ENCODE data around the gene FCN2. TPM values are rescaled to one million over a fixed set of nuclear protein-coding genes. Genes with fewer than 3 reads are reported as not detected.

FCN2 gene
- polyA plus RNA-seq, 1 of the 3 experiments (the other 2 are of a cell fraction): not detected

- TF ChIP-seq EZH2phosphoT487 (IDR thresholded peaks at IDR 0.05; ENCODE audit: borderline replicate concordance, low read depth): no peak
- no peak for TF ChIP-seq JUND (IDR thresholded peaks at IDR 0.05)
Observed at GRCh38 chr9:134882204-134882785, 1.7 kb downstream of the FCN2 start (continued).

- TF ChIP-seq TEAD4 (IDR thresholded peaks at IDR 0.05; ENCODE audit: borderline replicate concordance, insufficient read depth) (no peak), ELF1 (IDR thresholded peaks at IDR 0.05) (no peak), EP300 (IDR thresholded peaks at IDR 0.05; ENCODE audit: borderline replicate concordance in 1 of 2, low read depth in 1 of 2, low read length in 1 of 2) (no peak), MXI1 (IDR thresholded peaks at IDR 0.05; ENCODE audit: low read depth, low read length) (no peak), PBX3 (IDR thresholded peaks at IDR 0.05) (no peak)
- Histone ChIP-seq H3K4me1 (ENCODE audit: control insufficient read depth in 1 of 2, insufficient read depth in 2 of 2, low read depth in 1 of 2, low read length in 1 of 2) (no peaks in the 10 kb centered on the region), H3K9me3 (no peaks in the 10 kb centered on the region), H3K4me2 (no peak overlapping the region), H3K27ac (ENCODE audit: low read depth in 2 of 2, low read length in 1 of 2) (no peak overlapping the region), H3K9me2 (no peaks in the 10 kb centered on the region), H3K9ac (no peak overlapping the region), H4K20me1 (ENCODE audit: insufficient read depth) (no peaks in the 10 kb centered on the region), H3K27me3 (ENCODE audit: insufficient read depth) (peaks cover 7% of the 10 kb centered on the region; the same call in 1 of the 2 replicates), H3F3A (replicated peaks; ENCODE audit: insufficient read depth) (no peaks in the 10 kb centered on the region), H3K79me2 (ENCODE audit: insufficient read depth) (no peaks in the 10 kb centered on the region), H3K36me3 (replicated peaks in 1 of 2; ENCODE audit: control insufficient read depth in 1 of 2, insufficient read depth in 2 of 2, low read length in 1 of 2) (no peaks in the 10 kb centered on the region), H2AFZ (ENCODE audit: low read depth) (no peak overlapping the region), H3K4me3 (ENCODE audit: low read depth in 2 of 2, low read length in 1 of 2) (no peak overlapping the region)
- ChIA-PET CTCF (interaction anchor here (1.1 kb wide), 1 partner anchor 10 kb away, joined by 3 read pairs; no protein-coding TSS in a partner anchor), POLR2A (no interaction called here)
- DNase-seq: no peak
- WGBS (ENCODE audit: low lambda C conversion rate): 48% methylated on average over 5 of the region's 18 CpGs
Observed at GRCh38 chr9:134883040-134883782, 2.6 kb downstream of the FCN2 start.

GRCh38 chr9:134884492-134884891, 3.9 kb downstream of the FCN2 start:
- Histone ChIP-seq H3K4me3 (ENCODE audit: low read depth in 2 of 2, low read length in 1 of 2) (no peak overlapping the region), H3K36me3 (replicated peaks in 1 of 2; ENCODE audit: control insufficient read depth in 1 of 2, insufficient read depth in 2 of 2, low read length in 1 of 2) (no peaks in the 10 kb centered on the region), H2AFZ (ENCODE audit: low read depth) (no peak overlapping the region), H4K20me1 (ENCODE audit: insufficient read depth) (no peaks in the 10 kb centered on the region), H3K9me3 (no peaks in the 10 kb centered on the region), H3K9me2 (no peaks in the 10 kb centered on the region), H3K79me2 (ENCODE audit: insufficient read depth) (no peaks in the 10 kb centered on the region), H3F3A (replicated peaks; ENCODE audit: insufficient read depth) (no peaks in the 10 kb centered on the region), H3K27me3 (ENCODE audit: insufficient read depth) (peaks cover 7% of the 10 kb centered on the region; the same call in 1 of the 2 replicates), H3K4me2 (no peak overlapping the region), H3K9ac (no peak overlapping the region), H3K27ac (ENCODE audit: low read depth in 2 of 2, low read length in 1 of 2) (no peak overlapping the region), H3K4me1 (ENCODE audit: control insufficient read depth in 1 of 2, insufficient read depth in 2 of 2, low read depth in 1 of 2, low read length in 1 of 2) (no peaks in the 10 kb centered on the region)
- CTCF ChIA-PET: no interaction called here
- POLR2A ChIA-PET: no interaction called here
- 32% methylated on average over 5 of the region's 8 CpGs for WGBS (ENCODE audit: low lambda C conversion rate)
- no peak for TF ChIP-seq TAF1 (IDR thresholded peaks at IDR 0.05; ENCODE audit: borderline replicate concordance, low read depth, low read length)
- DNase-seq: no peak
